DMS114 treated with DMSO at 0.1 percent for 48 hours (cell line): Measurements from ENCODE around the gene AP1G2.
A peak's percentile ranks its signal among the peaks of the same experiment; 100 is the strongest.
"Not testable (repeated sequence)": the region's sequence is repeated elsewhere in the genome, so short reads cannot be mapped to it uniquely, and the experiment has no call there.

ENCODE experiments used
- DNase-seq: peaks from one replicate; lab custom pipeline; 2025; ENCODE audit not compliant: unreplicated experiment; lab: John Stamatoyannopoulos, UW

Gene AP1G2

DNA sequence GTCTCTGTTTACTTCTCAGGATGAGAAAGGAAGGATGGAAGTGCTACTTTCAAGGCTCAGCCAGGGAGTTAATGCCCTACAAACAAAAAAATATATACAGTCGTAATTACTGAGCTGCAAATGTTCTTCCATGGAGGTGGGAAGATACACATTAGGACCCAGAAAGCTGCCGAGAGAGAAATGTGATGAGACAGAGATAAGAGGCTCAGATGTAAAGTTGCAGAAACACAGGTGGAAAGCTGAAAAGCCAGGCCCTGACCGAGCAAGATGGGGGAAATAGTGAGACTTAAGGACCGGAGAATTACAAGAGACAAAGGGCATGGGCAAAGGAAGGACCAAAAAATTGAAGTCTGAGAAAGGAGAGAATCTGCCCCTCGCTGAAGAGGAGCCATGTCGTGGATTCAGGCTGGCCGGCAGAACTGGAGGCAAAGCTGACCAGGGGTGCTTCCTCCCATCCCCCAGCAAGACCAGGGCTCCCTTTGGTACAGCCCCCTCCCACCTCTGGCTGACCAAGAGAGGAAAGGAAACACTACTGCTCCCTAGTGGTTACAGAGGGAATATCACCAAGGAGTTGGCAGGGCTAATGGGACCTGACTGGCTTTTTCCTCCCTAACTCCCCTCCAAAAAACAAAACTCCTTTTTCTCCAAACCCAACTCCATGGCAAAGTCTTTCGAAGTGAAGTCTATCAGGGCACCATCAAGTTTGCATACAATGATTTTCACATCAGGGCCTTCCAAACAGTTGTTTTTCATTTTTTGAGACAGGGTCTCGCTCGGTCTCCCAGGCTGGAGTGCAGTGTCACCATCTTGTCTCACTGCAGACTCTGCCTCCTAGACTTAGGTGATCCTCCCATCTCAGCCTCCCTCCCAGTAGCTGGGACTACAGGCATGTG, 28.1 kb downstream of the AP1G2 start:
- peak; percentile 24 for DNase-seq

DNA sequence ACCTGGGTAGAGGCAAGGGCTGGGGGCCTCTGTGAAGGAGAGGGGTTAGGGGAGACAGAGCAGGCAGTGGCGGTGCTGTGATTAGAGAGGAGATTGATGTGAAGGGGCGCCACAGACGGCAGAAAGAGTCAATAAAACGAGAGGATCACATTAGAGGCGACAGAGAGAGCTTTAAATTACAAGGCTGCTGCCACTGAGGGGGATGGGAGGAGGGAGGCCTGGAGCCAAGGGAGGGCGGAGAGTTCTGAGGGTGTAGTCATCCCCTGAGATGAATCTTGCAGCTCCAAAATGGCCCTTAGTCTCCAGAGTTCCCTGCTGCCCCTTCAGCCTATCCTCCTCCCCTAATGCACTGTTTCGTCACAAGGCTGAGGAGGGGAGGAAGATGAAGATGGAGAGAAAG, 28.8 kb downstream of the AP1G2 start:
- no peak for DNase-seq

DNA sequence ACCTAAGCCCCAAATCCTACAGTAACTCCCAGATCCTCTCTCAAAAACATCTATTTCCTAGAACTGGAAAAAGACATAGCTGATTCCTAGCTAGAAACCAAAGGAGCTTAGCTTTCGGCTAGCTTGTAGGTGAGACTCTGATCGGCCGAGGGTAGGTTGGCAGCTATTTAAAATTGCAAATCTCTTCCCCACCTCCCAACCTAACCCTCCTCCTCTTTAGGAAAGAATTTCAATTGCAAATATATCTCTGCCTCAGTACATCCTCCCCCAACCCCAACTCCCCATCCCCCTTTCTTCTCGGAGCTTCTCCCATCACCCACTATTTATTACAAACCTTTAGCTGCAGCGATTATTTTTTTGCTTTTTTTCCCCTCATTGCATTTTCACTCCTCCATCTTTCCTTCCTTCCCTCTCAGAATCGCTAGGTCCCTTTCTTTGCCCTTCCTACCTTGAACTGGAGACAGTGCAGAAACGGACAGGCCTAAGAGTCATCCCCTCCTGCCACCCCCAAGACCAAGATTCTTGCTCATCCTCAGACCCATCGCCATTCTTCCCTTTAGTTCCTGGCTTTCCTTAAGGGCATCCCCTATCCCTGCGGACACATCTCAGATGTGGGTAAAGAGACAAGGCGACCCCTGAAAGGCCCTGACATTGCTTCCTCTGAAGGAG, 29.4 kb downstream of the AP1G2 start:
- no peak for DNase-seq

DNA sequence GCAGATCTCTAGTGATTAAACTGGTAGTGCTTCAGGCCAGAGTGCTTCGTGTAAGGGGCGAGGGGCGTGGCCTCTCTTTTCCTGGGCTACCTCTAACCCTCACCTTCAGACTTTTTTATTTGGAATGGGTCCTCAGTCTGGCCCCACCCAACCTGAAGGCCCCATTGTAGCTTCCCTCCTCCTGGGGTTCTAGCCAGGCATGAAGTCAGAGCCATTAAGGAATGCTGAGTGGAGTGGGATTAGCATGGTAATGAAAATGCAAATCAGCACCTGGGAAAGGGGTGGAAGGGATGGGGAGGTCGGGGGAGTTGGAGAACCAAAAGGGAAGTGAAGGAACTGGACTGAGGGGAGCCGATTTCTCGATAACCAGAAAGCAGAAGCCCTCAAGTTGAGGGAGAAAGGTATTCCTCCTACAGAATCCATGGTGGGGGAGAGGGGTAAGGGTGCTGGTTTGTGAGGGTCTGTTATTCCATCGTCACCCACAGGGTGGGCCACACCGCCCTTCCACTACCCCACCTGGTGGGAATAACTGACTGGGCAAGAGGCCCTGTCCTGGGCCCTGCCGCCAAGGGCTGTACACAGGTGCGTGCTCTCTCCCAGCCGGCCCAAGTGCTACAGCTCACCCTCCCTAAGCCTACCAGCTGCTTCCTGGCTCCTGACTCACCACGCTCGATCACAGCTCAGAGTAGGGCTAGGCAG, 30.1 kb downstream of the AP1G2 start:
- DNase-seq: no peak

DNA sequence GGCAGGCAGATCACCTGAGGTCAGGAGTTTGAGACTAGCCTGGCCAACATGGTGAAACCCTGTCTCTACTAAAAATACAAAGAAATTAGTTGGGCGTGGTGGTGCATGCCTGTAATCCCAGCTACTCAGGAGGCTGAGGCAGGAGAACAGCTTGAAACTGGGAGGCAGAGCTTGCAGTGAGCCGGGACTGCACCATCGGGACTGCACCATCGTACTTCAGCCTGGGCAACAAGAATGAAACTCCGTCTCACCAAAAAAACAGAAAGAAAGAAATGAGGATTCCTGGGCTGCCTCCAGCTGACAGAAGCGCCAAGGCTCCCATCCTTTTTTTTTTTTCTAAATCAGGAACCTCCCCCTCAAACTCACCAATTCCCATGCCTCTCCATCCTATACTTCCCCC, 30.7 kb downstream of the AP1G2 start:
- not testable (repeated sequence) for DNase-seq

DNA sequence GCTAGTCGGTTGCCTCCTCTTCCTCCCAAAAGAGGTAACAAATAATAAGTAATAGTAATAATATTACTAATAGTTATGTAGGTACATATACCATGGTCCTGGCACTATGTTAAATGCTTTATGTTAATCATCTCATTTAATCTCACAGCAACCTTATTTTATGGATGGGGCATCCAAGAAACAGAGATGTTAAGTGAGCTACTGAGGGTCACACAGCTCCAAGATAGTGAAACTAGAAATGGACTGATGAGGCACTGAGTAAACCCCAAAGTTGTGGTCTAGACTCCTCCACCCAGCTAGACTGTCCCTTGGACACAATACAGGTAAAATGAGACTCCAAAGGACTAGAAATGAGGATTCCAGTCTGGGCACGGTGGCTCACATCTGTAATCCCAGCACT, 31.1 kb downstream of the AP1G2 start:
- no peak for DNase-seq

DNA sequence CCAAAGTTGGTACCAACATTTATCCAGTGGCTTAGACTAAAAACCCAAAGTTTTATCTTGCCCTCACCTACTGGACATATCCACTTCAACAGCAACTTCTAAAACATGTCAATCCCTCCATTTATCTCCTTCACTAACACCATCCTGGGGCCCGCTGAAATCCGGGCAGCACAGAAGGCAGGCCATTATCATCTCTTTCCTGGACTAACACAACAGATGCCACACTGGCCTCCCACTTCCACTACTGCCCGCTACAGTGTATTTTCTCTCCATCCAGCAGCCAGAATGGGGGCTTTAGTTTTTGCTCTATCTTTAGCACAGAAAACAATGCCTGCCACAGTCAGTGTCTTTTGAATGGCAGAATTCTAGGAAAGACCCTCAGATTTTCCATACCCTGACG, 31.6 kb downstream of the AP1G2 start:
- no peak for DNase-seq

DNA sequence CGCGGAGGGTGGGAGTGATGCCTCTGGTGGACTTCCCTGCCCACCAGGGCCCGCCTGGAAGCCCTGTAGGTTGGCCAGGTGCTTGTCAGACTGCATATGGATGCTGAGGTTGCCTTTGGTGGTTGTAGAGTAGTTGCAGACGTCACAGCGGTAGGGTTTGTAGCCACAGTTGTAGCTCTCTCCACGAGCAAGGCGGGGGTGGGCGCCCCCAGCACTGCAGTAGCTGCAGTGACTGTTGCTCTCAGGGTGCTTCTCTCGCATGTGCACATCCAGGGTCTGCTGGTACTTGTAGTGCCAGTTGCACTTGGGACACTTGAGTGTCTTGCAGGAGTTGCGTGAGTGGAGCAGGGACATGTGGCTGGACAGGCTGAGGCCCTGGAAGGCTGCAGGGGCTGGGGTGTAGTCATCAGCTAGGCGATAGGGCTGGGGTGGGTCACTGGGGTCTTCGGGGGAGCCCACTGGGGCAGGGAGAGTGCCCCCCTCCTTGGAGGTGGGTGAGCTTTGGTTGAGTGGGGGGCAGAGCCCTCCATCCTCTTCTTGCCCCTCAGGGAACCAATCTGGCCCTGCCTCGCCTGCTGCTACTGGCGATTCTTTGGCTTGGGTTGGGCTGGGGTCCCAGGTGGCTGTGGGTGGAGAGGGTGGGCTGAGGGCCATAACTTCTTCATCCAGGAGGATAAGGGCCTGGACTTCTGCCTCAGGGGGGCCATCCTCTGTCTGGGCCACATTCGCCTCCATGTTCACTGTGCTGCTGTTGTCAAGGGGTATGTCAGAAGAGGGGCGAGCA, 33.7 kb downstream of the AP1G2 start:
- DNase-seq: no peak

DNA sequence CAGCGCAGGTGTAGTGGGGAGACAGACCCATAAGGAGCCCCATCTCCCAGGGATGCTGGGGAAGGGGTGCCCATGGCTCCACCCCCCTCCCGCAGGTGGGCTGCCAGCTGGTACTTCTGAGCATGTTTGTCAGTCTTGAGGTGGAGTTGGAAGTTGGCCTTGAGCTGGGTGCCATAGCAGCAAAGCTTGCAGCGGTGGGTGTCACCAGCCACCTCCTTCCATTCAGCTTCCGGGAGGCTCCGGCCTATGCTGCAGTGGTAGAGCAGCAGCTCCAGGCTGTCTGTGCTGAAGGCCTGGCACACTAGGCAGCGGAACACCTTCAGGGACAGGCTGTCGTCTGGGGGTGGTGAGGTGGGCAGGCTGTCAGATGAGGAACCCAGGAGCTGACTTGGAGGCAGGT, 34.9 kb downstream of the AP1G2 start:
- no peak for DNase-seq

DNA sequence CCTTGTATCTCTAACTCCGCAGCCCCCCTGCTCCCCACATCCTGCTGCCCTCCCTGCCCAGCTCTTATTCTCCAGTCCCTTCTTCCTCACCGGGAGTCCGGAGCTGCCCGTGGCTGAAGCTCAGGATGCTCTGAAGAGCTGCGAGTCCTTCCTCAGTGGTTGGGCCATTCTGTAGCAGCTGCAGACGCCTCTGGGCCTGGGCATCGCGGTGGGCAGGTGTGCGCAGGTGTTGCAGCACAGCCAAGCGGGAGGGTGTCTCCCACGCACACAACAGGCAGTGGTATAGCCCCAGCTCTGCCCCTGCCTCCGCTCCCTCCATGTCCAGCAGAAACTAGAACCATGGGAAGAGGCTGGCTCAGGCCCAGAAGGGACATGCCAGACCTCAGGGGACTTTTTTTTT, 36.2 kb downstream of the AP1G2 start:
- DNase-seq: no peak

DNA sequence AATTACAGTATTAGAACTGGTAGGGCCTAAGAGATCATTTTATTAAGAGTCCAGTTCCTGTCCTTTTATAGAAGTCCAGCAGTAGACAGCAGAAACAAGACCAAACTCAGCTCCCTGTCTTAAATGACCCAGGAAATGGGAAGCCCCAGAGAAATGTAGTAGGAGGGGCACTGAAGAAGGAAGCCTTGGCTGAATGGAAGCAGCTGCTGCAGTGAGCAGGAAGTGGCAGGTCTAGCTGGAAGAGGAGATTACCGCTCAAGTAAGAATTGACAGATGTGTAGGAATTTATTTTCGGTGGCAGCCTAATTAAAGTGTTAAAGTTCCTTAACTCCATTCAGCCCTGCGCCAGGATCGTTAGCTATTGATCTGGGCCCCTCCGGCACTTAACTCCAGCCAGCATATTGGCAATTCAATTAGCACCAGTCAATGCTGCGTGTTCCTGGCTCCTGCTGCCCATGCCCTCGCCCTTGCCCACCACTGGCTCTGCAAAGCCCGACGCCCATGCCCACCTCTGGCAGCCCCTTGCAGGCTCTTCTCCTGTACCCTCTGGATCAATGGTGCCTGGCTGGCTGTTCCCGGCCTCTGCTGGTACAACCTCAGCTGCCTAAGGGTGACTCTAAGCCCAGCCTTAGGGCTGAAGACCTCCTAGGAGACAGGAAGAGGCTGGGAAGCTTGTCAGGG, 37.1 kb downstream of the AP1G2 start:
- no peak for DNase-seq

DNA sequence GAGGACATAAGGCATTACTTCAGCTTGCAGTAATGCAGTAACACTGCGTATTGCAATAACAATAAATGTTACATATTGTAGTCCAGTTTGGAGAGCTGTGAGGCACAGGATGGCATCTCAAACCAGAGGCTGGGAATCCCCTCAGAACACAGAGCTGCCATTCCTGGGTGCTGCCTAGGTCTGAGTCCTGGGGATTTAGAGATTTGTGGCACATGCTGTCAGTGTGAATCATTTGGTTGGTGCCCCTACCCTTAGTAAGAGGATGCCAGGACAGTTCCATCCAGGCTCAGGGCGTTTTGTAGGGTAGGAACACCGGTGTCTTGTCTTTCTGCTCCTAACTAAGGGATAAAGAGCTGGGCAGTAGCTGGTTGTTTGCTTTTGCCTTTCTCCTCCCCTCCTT, 38.6 kb downstream of the AP1G2 start:
- no peak for DNase-seq

DNA sequence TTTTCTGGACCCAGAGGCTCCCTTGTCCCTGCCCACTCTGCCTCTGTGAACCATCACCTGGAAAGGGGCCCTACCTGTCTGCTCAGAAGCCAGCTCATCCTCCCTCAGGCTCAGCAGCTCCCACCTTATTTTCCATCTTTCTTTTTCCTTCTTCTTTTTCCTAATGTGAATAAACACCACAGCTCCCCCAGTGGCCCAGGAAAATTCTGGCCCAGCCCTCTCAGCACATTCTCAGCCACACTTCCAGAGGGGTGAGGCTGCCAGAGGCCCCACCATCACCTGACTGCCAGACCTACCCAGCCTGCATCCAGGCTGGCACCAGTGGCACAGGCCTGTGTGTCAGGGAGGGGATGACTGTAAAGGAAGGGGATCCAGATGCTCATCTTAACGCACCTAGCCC, 39.0 kb downstream of the AP1G2 start:
- DNase-seq: no peak

DNA sequence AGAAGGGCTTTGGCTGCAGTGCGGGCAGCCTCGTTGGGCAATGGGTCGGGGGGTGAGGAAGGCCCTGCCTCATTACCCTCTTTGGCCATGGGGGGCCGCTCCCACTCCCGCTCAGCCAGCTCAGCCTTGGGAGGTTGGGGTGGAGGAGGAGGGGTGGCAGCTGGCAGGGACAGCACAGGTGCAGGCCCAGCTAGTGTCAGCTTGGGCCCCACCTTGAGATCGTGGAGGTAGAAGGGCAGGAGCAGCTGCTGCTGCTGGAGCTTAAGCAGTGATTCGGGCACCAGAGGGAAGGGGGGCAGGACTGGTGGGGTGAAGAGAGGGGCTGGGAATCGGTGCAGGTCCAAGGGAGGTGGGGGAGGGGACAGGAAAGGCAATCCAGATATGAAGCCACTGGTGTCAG, 42.0 kb downstream of the AP1G2 start:
- no peak for DNase-seq

DNA sequence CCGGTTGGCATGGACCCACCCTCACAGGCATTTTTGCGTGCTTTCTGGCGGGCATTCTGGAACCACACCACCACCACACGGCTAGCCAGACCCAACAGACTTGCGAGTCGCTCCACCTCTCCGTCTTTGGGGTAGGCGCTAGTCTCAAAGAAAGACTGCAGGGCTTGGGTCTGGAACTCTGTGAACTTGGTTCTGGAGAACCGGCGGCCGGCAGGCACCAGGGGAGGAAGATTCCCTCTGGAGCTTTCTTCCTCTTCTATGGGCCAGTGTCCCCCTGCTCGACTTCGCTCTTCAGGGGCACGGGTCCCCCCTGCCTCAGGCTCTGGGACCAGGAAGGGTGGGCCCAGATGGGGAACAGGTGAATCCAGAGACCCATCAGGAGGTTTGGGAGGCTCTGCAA, 42.6 kb downstream of the AP1G2 start:
- no peak for DNase-seq

DNA sequence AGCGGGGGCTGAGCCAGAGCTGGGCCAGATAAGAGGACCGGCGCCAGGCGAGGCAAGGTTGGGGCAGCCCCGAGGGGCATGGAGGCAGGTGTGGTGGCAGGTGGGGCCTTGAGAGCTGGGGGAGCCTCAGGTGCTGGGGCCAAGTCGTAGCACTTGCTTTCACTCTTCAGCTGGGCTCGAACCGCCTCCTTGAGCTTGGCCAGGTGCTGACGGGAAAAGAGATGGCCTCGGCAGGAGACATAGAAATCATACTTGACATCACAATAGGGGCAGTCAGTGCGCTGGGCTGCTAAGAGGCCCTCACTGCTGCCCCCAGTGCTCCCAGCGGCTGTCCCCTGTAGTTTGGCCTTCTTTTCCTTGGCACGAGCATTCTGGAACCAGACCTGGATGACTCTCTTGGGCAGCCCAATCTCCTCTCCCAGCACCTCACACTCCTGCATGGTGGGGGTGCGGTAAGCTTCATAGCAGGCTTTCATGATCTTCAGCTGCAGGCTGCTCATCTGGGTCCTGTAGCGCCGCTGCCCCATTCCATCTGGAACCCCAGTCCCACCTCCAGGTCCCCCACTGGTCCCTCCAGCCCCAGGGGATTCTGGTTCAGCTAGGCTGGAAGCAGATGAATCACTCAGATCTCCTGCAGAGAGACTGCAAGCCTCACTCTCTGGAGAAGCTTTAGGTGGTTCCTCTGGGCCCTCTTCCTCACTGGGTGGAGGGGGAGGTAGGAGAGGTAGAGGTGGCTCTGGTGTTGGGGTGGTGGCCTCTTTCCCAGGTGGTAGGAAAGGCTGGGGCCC, 44.2 kb downstream of the AP1G2 start:
- no peak for DNase-seq

DNA sequence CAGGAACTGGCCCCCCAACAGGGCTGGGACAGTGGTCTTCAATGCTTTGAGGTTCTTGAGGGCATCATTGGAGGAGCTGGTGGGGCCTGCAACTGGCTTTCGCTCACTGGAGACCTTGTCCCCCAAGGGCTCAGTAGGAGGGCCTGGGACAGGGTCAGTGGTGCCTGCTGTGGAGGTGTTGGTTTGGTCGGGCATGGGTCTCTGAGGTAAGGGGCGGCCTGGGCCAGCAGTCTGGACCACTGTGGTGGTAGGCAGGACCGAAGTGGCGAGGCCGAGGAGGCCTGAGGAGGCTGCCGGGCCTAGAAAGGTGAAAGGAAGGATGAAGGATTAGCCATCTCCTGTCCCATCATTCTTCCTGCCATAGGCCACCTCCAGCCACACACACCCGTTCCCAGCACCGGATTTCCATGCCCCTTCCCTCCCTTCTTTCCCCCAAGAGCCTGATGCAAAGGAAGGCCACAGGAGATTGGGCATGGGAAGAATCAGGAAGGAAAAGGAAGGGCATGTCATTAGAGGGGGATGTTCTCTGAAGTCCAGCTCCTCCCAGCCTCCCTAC, 44.9 kb downstream of the AP1G2 start:
- DNase-seq: no peak

DNA sequence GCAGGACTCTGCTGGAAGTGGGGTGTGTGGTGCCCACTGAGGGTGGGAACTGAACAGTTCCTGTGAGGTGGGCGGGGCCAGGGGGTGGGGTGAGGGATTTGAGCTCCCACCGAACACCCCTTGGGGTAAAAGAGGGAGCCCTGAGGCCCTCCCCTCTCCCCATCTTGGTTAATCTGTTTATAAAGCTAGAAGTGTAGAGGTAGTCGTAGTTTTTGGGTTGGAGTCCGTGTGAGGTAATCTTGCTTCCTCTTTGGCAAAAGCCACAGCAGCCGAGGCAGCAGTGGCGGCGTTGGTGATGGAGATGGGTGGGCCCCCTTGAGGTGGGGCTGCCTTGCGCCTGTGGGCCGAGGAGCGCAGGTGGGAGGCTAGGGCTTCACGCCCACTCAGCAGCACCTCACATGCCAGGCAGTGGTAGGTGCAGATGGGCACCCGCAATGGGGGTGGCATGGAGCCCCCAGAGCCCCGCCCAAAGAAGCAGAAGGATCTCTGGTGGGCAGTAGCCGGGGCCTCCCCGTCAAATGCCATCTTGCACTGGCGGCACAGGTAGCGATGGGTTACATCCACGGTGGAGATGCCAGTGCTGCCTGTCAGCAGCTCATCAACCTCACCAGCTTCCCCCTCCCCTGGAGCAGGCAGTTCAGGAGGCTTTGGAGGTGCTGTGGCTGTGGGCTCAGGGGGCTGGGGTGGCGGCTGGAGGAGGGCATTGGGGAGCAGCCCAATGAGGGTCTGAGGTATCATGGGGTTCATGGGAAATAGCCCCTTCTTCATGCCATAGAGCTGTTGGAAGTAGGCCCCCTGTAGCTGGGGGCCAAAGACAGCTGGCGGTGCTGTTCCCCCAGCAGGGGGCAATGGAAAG, 45.6 kb downstream of the AP1G2 start:
- DNase-seq: no peak
